Heart right ventricle (tissue), 16 donors: ENCODE data around the gene CAPN2. TPM values are rescaled to one million over a fixed set of nuclear protein-coding genes. Genes with fewer than 3 reads are reported as not detected.

Experiments used
- ATAC-seq, 8 donors: fragments of 200-7000 bp; cut with Tn5 transposase; one replicate each; pipeline ENCODE4 v1.9.1; 2020; ENCODE audit warnings: mild to moderate bottlenecking in 8 of 8, moderate library complexity in 8 of 8, moderate number of reproducible peaks in 1 of 8
- DNase-seq, 2 donors: peaks; one replicate each; pipeline ENCODE4 v3.0.0-alpha.2; 2020
- H3K27ac ChIP-seq, 10 donors: fragments of 200-600 bp; sonication (generic) in 2 of 10; one replicate each; pipeline versions ENCODE4 v1.5.0 to v1.8.0; 2020 to 2022; ENCODE audit warnings: mild to moderate bottlenecking in 3 of 10
- H3K27me3 ChIP-seq, 7 donors: fragments of 200-600 bp; one replicate each; pipeline ENCODE4 v1.8.0; 2021 to 2022; ENCODE audit warnings: mild to moderate bottlenecking in 2 of 7
- H3K36me3 ChIP-seq, 9 donors: fragments of 200-600 bp; sonication (generic) in 1 of 9; one replicate each; pipeline versions ENCODE4 v1.5.0 to v1.8.0; 2020 to 2022; ENCODE audit warnings: mild to moderate bottlenecking in 2 of 9
- H3K4me1 ChIP-seq, 9 donors: fragments of 200-600 bp; sonication (generic) in 1 of 9; one replicate each; pipeline versions ENCODE4 v1.5.0 to v1.8.0; 2020 to 2022; ENCODE audit warnings: mild to moderate bottlenecking in 4 of 9
- H3K4me3 ChIP-seq, 10 donors: fragments of 200-600 bp; sonication (generic) in 2 of 10; one replicate each; pipeline versions ENCODE4 v1.5.0 to v1.8.0; 2020 to 2022; ENCODE audit warnings: mild to moderate bottlenecking in 7 of 10, moderate library complexity in 2 of 10
- H3K9me3 ChIP-seq, 11 donors: fragments of 200-600 bp in 10 of 11; sonication (generic) in 2 of 11; one replicate each; pipeline versions ENCODE4 v1.5.0 to v1.8.0; 2013 to 2022; ENCODE audit warnings: mild to moderate bottlenecking in 2 of 11, control low read depth in 1 of 11, moderate library complexity in 1 of 11
- CTCF ChIP-seq, 9 donors: fragments of 200-600 bp; sonication (generic) in 2 of 9; IDR thresholded peaks; one replicate each; pipeline versions ENCODE4 v1.5.0 to v1.8.0; 2021 to 2022; ENCODE audit warnings: antibody characterized with exemption in 9 of 9, mild to moderate bottlenecking in 5 of 9, moderate library complexity in 1 of 9
- WGBS, 2 donors: extraction: QIAGEN DNeasy Blood & Tissue Kit; methylation state at CpG; one replicate each; pipeline ENCODE4 v1.1.7; 2013; ENCODE audit warnings: inconsistent platforms in 1 of 2; 5-methylcytosine and 5-hydroxymethylcytosine counted together
- intact Hi-C, 10 donors: fragments of 100-400 bp; cut with DNase I; formaldehyde crosslinking; loops; one replicate each; pipeline versions ENCODE4 v1.11.1 to v1.14.2; 2022
- polyA plus RNA-seq, 2 donors: library from polyadenylated mRNA; stranded (reverse); fragments of 200-250 nt; gene quantifications; one replicate each; pipeline ENCODE4 v1.2.3, GENCODE V29; 2013
- total RNA-seq, 10 donors: library from RNA; stranded (reverse); fragmentation: NEBNext Ultra II Directional in 3 of 10; extraction: Animal tissue kit (Norgen Biotek cat#: 25700) in 3 of 10; gene quantifications; one replicate each; pipeline versions ENCODE4 v1.2.1 to v1.2.4, GENCODE V29; 2021 to 2023
- donor health status: Arrhythmogenic right ventricular cardiomyopathy.
- donor health status: ischemic (EF 13 %, LVEDD 7.1; RV severe dilation, severe dysfunction).
- donor health status: healthy with polysubstance abuse.
- donor health status: DM: no; HTN: yes; CAD: no.
- donor health status: DM: no; HTN: no; CAD: no.
- donor health status: ischemic (EF 25% LVEDD 6.9; RV normal size, moderate dysfunction).
- donor health status: ischemic (EF 25% LVEDD 5.7; RV mildly dilated, moderate dysfunction).
- donor health status: healthy.
- donor health status: DM: yes; HTN: yes; CAD: no.
- donor health status: Ischemic cardiomyopathy.
- donor health status: ischemic (EF 35%, LVEDD 5.7; RV mildly dilated, moderate dysfunction).
- donor health status: nonischemic (EF 11% LVEDD 7.7; RV severe dilation, severe dysfunction).
- donor health status: DM: yes; HTN: yes; CAD: no.
- donor health status: PGD.
- donor health status: ischemic (EF 29% LVEDD 5.4; RV normal size, mild dysfunction).
- donor health status: nonischemic (EF 23%, LVEDD 6.1; RV moderate dilation, normal function).

CAPN2 gene
- total and polyA plus RNA-seq, 12 donors = 62.4 to 107 (median 77.6) TPM

GRCh38 chr1:223721658-223722607, 9.6 kb downstream of the CAPN2 start:
- Histone ChIP-seq H3K9me3 (no peaks in the 10 kb centered on the region), H3K4me1 (peaks cover 8 to 74% (median 40%) of the 10 kb centered on the region in 9 donors), H3K27ac (peak overlapping the region in 4 of 10 donors; percentile 9 to 62 (median 32)), H3K27me3 (no peaks in the 10 kb centered on the region), H3K4me3 (no peak overlapping the region), H3K36me3 (peaks cover 0 to 83% (median 45%) of the 10 kb centered on the region in 9 donors)
- ATAC-seq = no peak
- DNase-seq = no peak
- intact Hi-C loops = no loop called here
- TF ChIP-seq CTCF (IDR thresholded peaks at IDR 0.05) = no peak
- 84% methylated on average over 5 of the region's 5 CpGs for WGBS, 2 donors

GRCh38 chr1:223723351-223723904, 11.1 kb downstream of the CAPN2 start:
- Histone ChIP-seq H3K36me3 (peaks cover 0 to 76% (median 37%) of the 10 kb centered on the region in 9 donors), H3K27ac (peak overlapping the region in 1 of 10 donors; percentile 3), H3K4me3 (no peak overlapping the region), H3K27me3 (no peaks in the 10 kb centered on the region), H3K4me1 (peaks cover 13 to 71% (median 52%) of the 10 kb centered on the region in 9 donors), H3K9me3 (no peaks in the 10 kb centered on the region)
- intact Hi-C loops = no loop called here
- ATAC-seq (no peak), DNase-seq (no peak)
- no peak for TF ChIP-seq CTCF (IDR thresholded peaks at IDR 0.05)
- 89 to 93% methylated on average over 6 of the region's 6 CpGs for WGBS, 2 donors

GRCh38 chr1:223724376-223724775, 12.0 kb downstream of the CAPN2 start:
- peaks cover 13 to 80% (median 52%) of the 10 kb centered on the region in 9 donors for H3K4me1 ChIP-seq
- intact Hi-C loops = no loop called here
- WGBS, 2 donors = 88 to 89% methylated on average over 4 of the region's 4 CpGs
- H3K9me3 ChIP-seq = no peaks in the 10 kb centered on the region
- H3K36me3 ChIP-seq = peaks cover 0 to 73% (median 28%) of the 10 kb centered on the region in 9 donors
- no peak for TF ChIP-seq CTCF (IDR thresholded peaks at IDR 0.05)
- H3K27ac ChIP-seq = peak overlapping the region in 3 of 10 donors; percentile 3 to 85 (median 81)
- ATAC-seq = no peak
- DNase-seq = no peak
- H3K27me3 ChIP-seq = no peaks in the 10 kb centered on the region
- no peak overlapping the region for H3K4me3 ChIP-seq

DNA sequence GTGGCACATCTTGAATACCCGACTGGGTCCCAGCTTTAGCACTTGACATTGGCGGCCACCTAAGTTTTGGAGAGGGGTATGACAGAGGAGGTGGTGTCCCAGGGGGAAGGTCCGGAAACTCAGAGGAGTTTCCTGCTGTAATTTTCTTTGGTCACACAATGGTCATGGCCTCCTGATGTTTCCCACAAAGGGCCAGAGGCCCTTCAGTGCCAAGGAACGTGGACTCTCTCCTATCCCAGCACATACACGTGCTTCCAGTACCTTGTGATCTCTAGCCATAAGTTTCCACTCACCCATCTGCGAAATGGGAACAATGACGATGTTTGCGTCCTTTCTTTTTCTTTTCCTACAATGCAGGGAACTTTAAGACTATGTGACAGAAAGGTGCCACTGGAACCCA, 13.2 kb downstream of the CAPN2 start:
- H3K9me3 ChIP-seq = no peaks in the 10 kb centered on the region
- WGBS, 2 donors = 61 to 71% methylated on average over 8 of the region's 8 CpGs
- peak overlapping the region in 9 of 10 donors; percentile 62 to 85 (median 79) for H3K27ac ChIP-seq
- peaks cover 14 to 89% (median 61%) of the 10 kb centered on the region in 9 donors for H3K4me1 ChIP-seq
- no peak overlapping the region for H3K4me3 ChIP-seq
- peaks cover 0 to 61% (median 16%) of the 10 kb centered on the region in 9 donors for H3K36me3 ChIP-seq
- DNase-seq (no peak), ATAC-seq (peak in 5 of 8 donors; percentile 32 to 72 (median 51))
- no peaks in the 10 kb centered on the region for H3K27me3 ChIP-seq
- TF ChIP-seq CTCF (IDR thresholded peaks at IDR 0.05) = no peak
- intact Hi-C loops = no loop called here
